Colonic mucosa (tissue), 4 donors: ENCODE measurements around the gene DLK2. TPM values are rescaled to one million over a fixed set of nuclear protein-coding genes. Genes with fewer than 3 reads are reported as not detected.

Experiments
- DNase-seq: peaks from one replicate; pipeline ENCODE4 v3.0.0-alpha.2; 2020
- H3K27ac ChIP-seq: fragments of 200-600 bp; one replicate; pipeline ENCODE4 v1.8.0; 2021
- H3K27me3 ChIP-seq: fragments of 200-600 bp; one replicate; pipeline ENCODE4 v1.8.0; 2021
- H3K36me3 ChIP-seq: fragments of 200-600 bp; one replicate; pipeline ENCODE4 v1.8.0; 2021
- H3K4me1 ChIP-seq: fragments of 200-600 bp; one replicate; pipeline ENCODE4 v1.8.0; 2021; ENCODE audit warnings: mild to moderate bottlenecking
- H3K4me3 ChIP-seq: fragments of 200-600 bp; one replicate; pipeline ENCODE4 v1.8.0; 2021
- H3K9ac ChIP-seq, 2 donors: one replicate each; pipeline ENCODE4 v1.7.0; 2013; ENCODE audit warnings: control low read depth in 2 of 2, low read depth in 2 of 2, low read length in 2 of 2
- H3K9me3 ChIP-seq: fragments of 200-600 bp; one replicate; pipeline ENCODE4 v1.8.0; 2021
- CTCF ChIP-seq: fragments of 200-600 bp; IDR thresholded peaks from one replicate; pipeline ENCODE4 v1.8.0; 2022; ENCODE audit warnings: antibody characterized with exemption, mild to moderate bottlenecking
- intact Hi-C: fragments of 100-400 bp; cut with DNase I; formaldehyde crosslinking; loops from one replicate; pipeline ENCODE4 v1.14.1; 2022
- total RNA-seq, 2 donors: library from RNA; stranded (reverse); fragmentation: NEBNext Ultra II Directional in 1 of 2; extraction: Animal tissue kit (Norgen Biotek cat#: 25700) in 1 of 2; gene quantifications; one replicate each; pipeline ENCODE4 v1.2.1, GENCODE V29; 2021
- donor health status: healthy.
- donor health status: DM: no; HTN: no; CAD: no.
- donor health status: DM: no; HTN: no; CAD: no.

The DLK2 gene
- total RNA-seq, 2 donors from 2014 or later: 0.19 to 0.22 TPM

GRCh38 chr6:43444582-43444981 is 10.8 kb downstream of the DLK2 start:
- Histone ChIP-seq H3K4me3 (no peak overlapping the region), H3K9ac (no peak overlapping the region), H3K27me3 (no peaks in the 10 kb centered on the region), H3K36me3 (peaks cover 9% of the 10 kb centered on the region), H3K9me3 (no peaks in the 10 kb centered on the region), H3K4me1 (no peaks in the 10 kb centered on the region), H3K27ac (no peak overlapping the region)
- intact Hi-C loops: no loop called here
- TF ChIP-seq CTCF: no peak
- DNase-seq: no peak

GRCh38 chr6:43444036-43444435 is 11.3 kb downstream of the DLK2 start:
- no peaks in the 10 kb centered on the region for H3K27me3 ChIP-seq
- no peak overlapping the region for H3K4me3 ChIP-seq
- H3K9ac ChIP-seq: no peak overlapping the region
- DNase-seq: no peak
- no peak overlapping the region for H3K27ac ChIP-seq
- peaks cover 9% of the 10 kb centered on the region for H3K36me3 ChIP-seq
- intact Hi-C loops: no loop called here
- no peaks in the 10 kb centered on the region for H3K4me1 ChIP-seq
- H3K9me3 ChIP-seq: no peaks in the 10 kb centered on the region
- no peak for TF ChIP-seq CTCF

GRCh38 chr6:43442935-43443334 is 12.4 kb downstream of the DLK2 start:
- Histone ChIP-seq H3K4me1 (no peaks in the 10 kb centered on the region), H3K9ac (no peak overlapping the region), H3K36me3 (peaks cover 9% of the 10 kb centered on the region), H3K27ac (no peak overlapping the region), H3K4me3 (no peak overlapping the region), H3K27me3 (no peaks in the 10 kb centered on the region), H3K9me3 (no peaks in the 10 kb centered on the region)
- intact Hi-C loops: no loop called here
- TF ChIP-seq CTCF: no peak
- no peak for DNase-seq

- peaks cover 5% of the 10 kb centered on the region for H3K36me3 ChIP-seq
- no peak overlapping the region for H3K4me3 ChIP-seq
- no peak overlapping the region for H3K9ac ChIP-seq
- H3K9me3 ChIP-seq: no peaks in the 10 kb centered on the region
- intact Hi-C loops: no loop called here
- no peaks in the 10 kb centered on the region for H3K27me3 ChIP-seq
- no peak for TF ChIP-seq CTCF
- peak overlapping the region; percentile 16 for H3K27ac ChIP-seq
- peaks cover 9% of the 10 kb centered on the region for H3K4me1 ChIP-seq
- DNase-seq: no peak
These were observed 17.6 kb downstream of the DLK2 start for GRCh38 chr6:43437700-43438099.

GRCh38 chr6:43436577-43437282 is 18.6 kb downstream of the DLK2 start:
- DNase-seq: no peak
- no peak overlapping the region for H3K4me3 ChIP-seq
- intact Hi-C loops: no loop called here
- H3K36me3 ChIP-seq: no peaks in the 10 kb centered on the region
- peaks cover 9% of the 10 kb centered on the region for H3K4me1 ChIP-seq
- H3K27ac ChIP-seq: peak overlapping the region; percentile 16
- no peaks in the 10 kb centered on the region for H3K27me3 ChIP-seq
- H3K9ac ChIP-seq: peak overlapping the region in 1 of 2 donors; percentile 41
- no peak for TF ChIP-seq CTCF
- H3K9me3 ChIP-seq: no peaks in the 10 kb centered on the region
